Brain microvascular endothelial cell (primary cell): Measurements from ENCODE around the gene MAMDC4.

ENCODE experiments used
- DNase-seq: peaks from one replicate; pipeline ENCODE4 v3.0.0-alpha.2; 2020
- H3K27ac ChIP-seq: fragments of 250-450 bp; sonication (Bioruptor Pico); 2 replicates; pipeline ENCODE4 v1.5.1; 2020; ENCODE audit warnings: mild to moderate bottlenecking, moderate library complexity
- H3K27me3 ChIP-seq: fragments of 250-450 bp; sonication (Bioruptor Pico); replicated peaks from 2 replicates; pipeline ENCODE4 v1.5.1; 2020; ENCODE audit warnings: mild to moderate bottlenecking
- H3K36me3 ChIP-seq: fragments of 250-450 bp; sonication (Bioruptor Pico); replicated peaks from 2 replicates; pipeline ENCODE4 v1.5.1; 2020; ENCODE audit warnings: mild to moderate bottlenecking
- H3K4me3 ChIP-seq: 2 replicates; pipeline ENCODE4 v1.5.1; 2011; ENCODE audit warnings: low read depth, mild to moderate bottlenecking, control low read depth, low read length, moderate library complexity
- in situ Hi-C: cut with HindIII; loops from 2 replicates; pipeline ENCODE4 v1.10.0; 2017; ENCODE audit warnings: low sequenced_read_pairs, low pct_ligation_motif_present
- TF ChIP-seq, protein P1 (sequence below): IDR thresholded peaks from 2 replicates; pipeline ENCODE4 v1.5.1; 2011; ENCODE audit warnings: low read depth, mild to moderate bottlenecking, moderate library complexity, low read length, control low read depth, inconsistent platforms; ENCODE audit errors: missing control alignments

The MAMDC4 gene

DNA sequence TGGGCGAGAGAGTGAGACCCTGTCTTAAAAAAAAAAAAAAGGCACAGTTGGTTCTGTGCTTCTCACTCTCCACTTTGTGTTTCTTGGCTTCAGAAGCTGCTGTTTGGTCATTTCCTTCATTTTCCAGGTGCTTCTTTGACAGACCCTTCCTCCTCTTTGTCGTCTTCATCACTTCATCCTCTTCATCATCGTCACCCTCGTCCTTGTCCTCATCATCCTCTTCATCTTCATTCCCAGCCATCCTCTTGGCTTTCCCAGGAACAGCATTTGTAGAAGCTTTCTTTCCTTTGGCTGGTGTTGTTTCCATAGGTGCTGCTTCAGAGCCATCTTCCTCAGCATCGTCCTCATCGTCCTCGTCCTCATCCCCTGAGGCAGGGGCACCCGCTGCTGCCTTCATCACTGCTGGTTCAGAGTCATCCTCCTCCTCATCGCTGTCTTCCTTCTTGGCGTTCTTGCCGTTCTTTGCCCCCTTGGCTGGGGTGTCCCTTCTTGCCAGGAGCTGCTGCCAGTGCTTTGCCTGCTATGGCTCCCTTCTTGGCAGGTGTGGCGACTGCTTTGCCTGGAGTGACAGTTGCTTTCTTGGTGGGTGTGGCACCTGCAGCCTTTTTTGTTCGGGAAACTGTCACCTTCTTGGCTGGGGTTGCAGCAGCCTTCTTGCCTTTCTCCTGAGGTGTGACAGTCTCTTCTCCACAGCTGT, 37.3 kb upstream of the MAMDC4 start:
- Histone ChIP-seq H3K27ac (no peak overlapping the region), H3K36me3 (peaks cover 5% of the 10 kb centered on the region), H3K4me3 (no peak overlapping the region), H3K27me3 (no peaks in the 10 kb centered on the region)
- TF ChIP-seq, protein P1, sequence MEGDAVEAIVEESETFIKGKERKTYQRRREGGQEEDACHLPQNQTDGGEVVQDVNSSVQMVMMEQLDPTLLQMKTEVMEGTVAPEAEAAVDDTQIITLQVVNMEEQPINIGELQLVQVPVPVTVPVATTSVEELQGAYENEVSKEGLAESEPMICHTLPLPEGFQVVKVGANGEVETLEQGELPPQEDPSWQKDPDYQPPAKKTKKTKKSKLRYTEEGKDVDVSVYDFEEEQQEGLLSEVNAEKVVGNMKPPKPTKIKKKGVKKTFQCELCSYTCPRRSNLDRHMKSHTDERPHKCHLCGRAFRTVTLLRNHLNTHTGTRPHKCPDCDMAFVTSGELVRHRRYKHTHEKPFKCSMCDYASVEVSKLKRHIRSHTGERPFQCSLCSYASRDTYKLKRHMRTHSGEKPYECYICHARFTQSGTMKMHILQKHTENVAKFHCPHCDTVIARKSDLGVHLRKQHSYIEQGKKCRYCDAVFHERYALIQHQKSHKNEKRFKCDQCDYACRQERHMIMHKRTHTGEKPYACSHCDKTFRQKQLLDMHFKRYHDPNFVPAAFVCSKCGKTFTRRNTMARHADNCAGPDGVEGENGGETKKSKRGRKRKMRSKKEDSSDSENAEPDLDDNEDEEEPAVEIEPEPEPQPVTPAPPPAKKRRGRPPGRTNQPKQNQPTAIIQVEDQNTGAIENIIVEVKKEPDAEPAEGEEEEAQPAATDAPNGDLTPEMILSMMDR, result no peak
- DNase-seq, result no peak
- in situ Hi-C loops, result loop anchor here (25.0 kb wide), 1 partner anchor 222 kb away; the partner anchor contains the start of genes ABCA2, FUT7 and NPDC1

DNA sequence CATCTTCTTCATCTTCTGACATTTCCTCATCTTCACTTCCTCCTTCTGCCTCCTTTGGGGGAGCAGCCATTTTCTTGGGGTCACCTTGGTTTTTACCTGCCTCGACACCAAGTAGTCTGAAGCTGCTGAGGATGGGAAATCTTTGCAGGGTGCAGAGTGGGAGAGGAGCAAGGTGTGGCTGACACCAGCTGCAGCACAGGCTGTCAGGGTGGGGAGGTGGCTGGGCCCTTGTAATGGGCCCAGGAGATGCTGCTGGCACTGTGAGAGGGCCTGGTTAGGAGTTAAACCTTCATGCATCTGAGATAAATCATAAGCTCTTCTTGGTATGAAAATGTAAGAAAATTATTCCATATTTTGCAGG, 36.7 kb upstream of the MAMDC4 start:
- TF ChIP-seq, protein P1, result no peak
- H3K36me3 ChIP-seq, result peaks cover 5% of the 10 kb centered on the region
- no peak for DNase-seq
- H3K27me3 ChIP-seq, result no peaks in the 10 kb centered on the region
- no peak overlapping the region for H3K4me3 ChIP-seq
- in situ Hi-C loops, result loop anchor here (25.0 kb wide), 1 partner anchor 222 kb away; the partner anchor contains the start of genes ABCA2, FUT7 and NPDC1
- H3K27ac ChIP-seq, result no peak overlapping the region

DNA sequence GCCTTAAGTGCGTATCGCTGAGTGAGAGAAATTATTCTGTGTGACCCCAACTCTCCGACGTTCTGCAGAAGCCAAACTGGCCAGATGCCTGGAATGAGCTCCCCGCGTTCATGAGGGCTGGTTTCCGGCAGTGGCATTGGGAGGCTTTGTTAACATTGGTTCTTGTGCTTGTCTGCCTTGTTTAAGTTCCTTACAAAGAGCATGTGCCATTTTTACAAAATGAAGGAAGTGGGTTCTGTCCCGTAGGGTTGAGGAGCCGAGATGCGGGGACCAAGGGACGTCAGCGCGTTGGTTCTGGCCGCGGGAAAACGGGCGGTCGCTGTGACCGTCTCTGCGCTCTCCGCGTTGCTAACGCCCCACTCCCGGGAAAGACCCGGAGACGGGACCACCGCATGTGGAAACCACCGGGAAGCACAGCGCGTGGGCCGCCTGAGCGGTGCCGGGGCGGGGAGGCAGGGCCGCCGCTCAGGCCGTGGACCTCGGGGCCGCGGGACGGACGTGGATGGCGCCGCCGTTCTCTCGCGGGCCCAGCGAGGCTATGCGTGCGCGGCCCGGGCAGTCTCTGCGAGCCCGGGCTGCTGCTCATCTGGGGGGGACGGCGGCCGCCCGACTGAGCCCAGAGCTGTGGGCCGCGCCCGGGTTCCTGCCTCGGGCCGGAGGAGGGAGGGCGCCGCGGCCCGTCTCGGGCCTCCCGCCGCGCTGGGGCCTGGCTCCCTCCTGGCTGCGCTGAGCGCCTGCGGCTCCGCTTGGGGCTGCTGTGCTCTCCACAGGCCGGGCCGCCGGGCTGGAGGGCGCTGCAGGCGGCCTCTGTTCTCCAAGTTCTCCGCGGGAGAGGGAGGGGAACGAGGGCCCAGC, 30.9 kb upstream of the MAMDC4 start:
- no peak for DNase-seq
- Histone ChIP-seq H3K36me3 (peaks cover 20% of the 10 kb centered on the region), H3K4me3 (peak overlapping the region; percentile 31), H3K27ac (peak overlapping the region; percentile 20), H3K27me3 (no peaks in the 10 kb centered on the region)
- TF ChIP-seq, protein P1, result no peak
- in situ Hi-C loops, result loop anchor here (25.0 kb wide), 1 partner anchor 216 kb away; the partner anchor contains the start of genes ABCA2, FUT7 and NPDC1

DNA sequence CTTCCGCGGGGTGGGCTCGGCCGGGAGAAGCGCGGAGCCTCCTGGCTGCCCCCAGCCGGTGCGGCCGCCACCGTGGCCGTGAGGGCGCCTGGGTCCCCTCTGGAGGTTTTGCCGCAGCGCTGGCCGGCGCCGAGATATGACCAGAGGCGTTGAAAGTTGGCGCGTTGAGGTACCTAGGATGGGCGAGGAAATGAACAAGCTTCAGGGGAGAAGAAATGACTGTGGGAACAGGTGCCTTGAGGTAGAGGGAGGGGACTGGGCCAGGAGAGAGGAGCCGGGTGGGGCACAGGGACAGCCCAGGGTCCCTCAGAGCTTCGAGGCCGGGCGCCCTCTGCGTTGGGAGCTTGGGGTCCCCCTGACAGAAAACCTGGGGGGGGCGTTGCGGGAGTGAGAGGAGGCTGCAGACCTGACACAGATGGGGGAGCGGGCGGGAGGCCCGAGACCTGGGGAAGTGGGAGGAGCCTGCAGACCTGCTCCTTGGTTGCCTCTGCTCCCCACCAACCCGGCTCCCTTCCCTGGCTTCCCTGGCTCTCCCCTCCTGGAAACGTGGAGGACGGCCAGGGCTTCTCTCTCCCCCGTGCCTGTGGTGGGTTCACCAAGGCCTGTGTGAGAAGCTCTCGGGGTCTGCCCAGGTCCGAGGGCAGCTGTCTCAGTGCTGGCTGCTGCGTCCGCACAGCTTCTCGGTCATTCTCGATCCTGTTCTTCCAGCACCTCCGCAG, 30.2 kb upstream of the MAMDC4 start:
- in situ Hi-C loops, result loop anchor here (25.0 kb wide), 1 partner anchor 215 kb away; the partner anchor contains the start of genes ABCA2, FUT7 and NPDC1
- DNase-seq, result no peak
- H3K27ac ChIP-seq, result no peak overlapping the region
- TF ChIP-seq, protein P1, result no peak
- H3K36me3 ChIP-seq, result peaks cover 25% of the 10 kb centered on the region
- no peaks in the 10 kb centered on the region for H3K27me3 ChIP-seq
- no peak overlapping the region for H3K4me3 ChIP-seq

DNA sequence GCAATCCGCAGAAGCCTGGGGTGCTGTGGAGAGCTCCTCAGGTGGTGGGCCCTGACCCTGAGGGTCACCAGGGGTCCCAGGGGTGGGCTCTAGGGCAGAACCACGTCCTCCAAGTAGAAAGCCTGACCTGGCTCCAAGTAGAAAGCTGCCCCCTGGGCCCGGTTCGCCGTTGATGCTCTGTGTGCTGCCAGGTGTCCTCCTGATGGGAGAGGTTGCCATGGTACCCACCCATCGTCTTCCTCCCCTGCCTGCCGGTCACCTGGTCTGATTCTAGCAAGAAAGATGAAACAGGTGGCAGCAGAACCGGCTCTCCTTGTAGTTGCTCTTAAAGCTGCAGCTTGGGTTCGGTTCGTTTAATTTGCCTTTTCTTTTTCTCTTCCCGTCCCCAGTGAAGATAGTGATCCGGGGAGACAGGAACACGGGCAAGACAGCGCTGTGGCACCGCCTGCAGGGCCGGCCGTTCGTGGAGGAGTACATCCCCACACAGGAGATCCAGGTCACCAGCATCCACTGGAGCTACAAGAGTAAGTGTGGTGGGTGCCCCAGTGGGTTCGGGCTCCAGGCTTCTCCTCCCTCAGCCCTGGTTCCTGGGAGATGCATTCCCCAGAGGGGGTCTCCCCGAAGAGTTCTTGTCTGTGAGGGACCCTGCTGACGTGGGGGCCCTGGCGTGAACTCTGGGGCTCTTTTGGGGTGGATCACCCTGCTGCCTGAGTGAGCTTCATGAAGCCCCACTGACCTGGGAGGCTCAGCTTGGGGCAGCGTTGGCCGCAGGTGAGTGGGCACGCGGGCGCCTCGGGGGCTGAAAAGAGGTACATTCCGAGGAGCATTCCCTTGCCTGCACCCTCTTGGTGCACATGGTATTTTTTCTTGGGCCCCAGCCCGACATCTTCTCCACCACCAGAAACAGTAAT, 28.8 kb upstream of the MAMDC4 start:
- peaks cover 36% of the 10 kb centered on the region for H3K36me3 ChIP-seq
- no peak for DNase-seq
- no peak overlapping the region for H3K4me3 ChIP-seq
- TF ChIP-seq, protein P1, result no peak
- no peaks in the 10 kb centered on the region for H3K27me3 ChIP-seq
- no peak overlapping the region for H3K27ac ChIP-seq
- in situ Hi-C loops, result loop anchor here (25.0 kb wide), 1 partner anchor 214 kb away; the partner anchor contains the start of genes ABCA2, FUT7 and NPDC1
